G401.6 (cell line): ENCODE measurements around the gene EIF3A.
"Not testable (repeated sequence)": the region's sequence is repeated elsewhere in the genome, so short reads cannot be mapped to it uniquely, and the experiment has no call there.

Source experiments
- FAIRE-seq: peaks from 2 replicates; lab custom pipeline; 2012; peaks lifted over from hg19 to GRCh38; lab: Jason Lieb, UNC

The EIF3A gene

GRCh38 chr10:119042169-119042568 lies 38.4 kb downstream of the EIF3A start:
- no peak for FAIRE-seq

- no peak for FAIRE-seq
These were observed 39.3 kb downstream of the EIF3A start for GRCh38 chr10:119041326-119041725.

GRCh38 chr10:119039161-119039560 lies 41.5 kb downstream of the EIF3A start:
- FAIRE-seq, result no peak

GRCh38 chr10:119031496-119032059 lies 49.0 kb downstream of the EIF3A start:
- no peak for FAIRE-seq

- peak; percentile 3 for FAIRE-seq
These were observed 50.0 kb downstream of the EIF3A start for GRCh38 chr10:119030421-119031250.

- FAIRE-seq, result no peak
These were observed 50.8 kb downstream of the EIF3A start, which contains the start of gene NANOS1 for GRCh38 chr10:119029613-119030420. Gene NANOS1, plus strand, starts transcription at chr10:119029714. Its CDS starts 88 bp downstream, at chr10:119029802.

- no peak for FAIRE-seq
These were observed 51.6 kb downstream of the EIF3A start for GRCh38 chr10:119028900-119029612.

- not testable (repeated sequence) for FAIRE-seq
These were observed 52.1 kb downstream of the EIF3A start for GRCh38 chr10:119028445-119028899.

GRCh38 chr10:119026301-119027110 lies 54.1 kb downstream of the EIF3A start:
- no peak for FAIRE-seq

GRCh38 chr10:119025776-119026175 lies 54.8 kb downstream of the EIF3A start:
- FAIRE-seq, result no peak

- no peak for FAIRE-seq
These were observed 55.3 kb downstream of the EIF3A start for GRCh38 chr10:119025336-119025735.

- no peak for FAIRE-seq
These were observed 55.7 kb downstream of the EIF3A start for GRCh38 chr10:119024882-119025281.

GRCh38 chr10:119023553-119023868 lies 57.1 kb downstream of the EIF3A start:
- FAIRE-seq, result no peak

- no peak for FAIRE-seq
These were observed 57.6 kb downstream of the EIF3A start for GRCh38 chr10:119022846-119023552.

GRCh38 chr10:119020627-119020946 lies 60.0 kb downstream of the EIF3A start:
- no peak for FAIRE-seq

- no peak for FAIRE-seq
These were observed 73.4 kb downstream of the EIF3A start for GRCh38 chr10:119007211-119007574.

GRCh38 chr10:119006451-119007210 lies 74.0 kb downstream of the EIF3A start:
- no peak for FAIRE-seq

GRCh38 chr10:119005362-119006043 lies 75.1 kb downstream of the EIF3A start:
- FAIRE-seq, result no peak

- FAIRE-seq, result no peak
These were observed 76.9 kb downstream of the EIF3A start for GRCh38 chr10:119003572-119004289.
